ENCODE results near the gene ASB18. TPM values are rescaled to one million over a fixed set of nuclear protein-coding genes. Genes with fewer than 3 reads are reported as not detected.

ASB18 gene
- total and polyA plus RNA-seq, 2 of the 13 experiments (the other 11 are each of a cell fraction or from before 2014, with no cell fraction given), result not detected

- TF ChIP-seq ZHX1 (CRISPR knock-in tag; IDR thresholded peaks at IDR 0.05; ENCODE audit: low read depth), result no peak
- no peak for TF ChIP-seq ZSCAN20 (CRISPR knock-in tag; IDR thresholded peaks at IDR 0.05; ENCODE audit: borderline replicate concordance)
- TF ChIP-seq ATRX (CRISPR knock-in tag; IDR thresholded peaks at IDR 0.05; ENCODE audit: borderline replicate concordance), result no peak
- no peak for TF ChIP-seq U2AF2 (IDR thresholded peaks at IDR 0.05; ENCODE audit: low read depth, low read length)
These were observed 23.4 kb upstream of the ASB18 start (continued) for GRCh38 chr2:236287656-236288055.

- intact Hi-C loops (cut with micrococcal nuclease; ENCODE audit: unreplicated experiment) (no loop called here), in situ Hi-C loops (cut with HindIII; ENCODE audit: extremely low pct_ligation_motif_present, low pct_unique_long_range_greater_than_20kb) (no loop called here)
- Histone ChIP-seq H3K27me3 (ENCODE audit: control insufficient read depth in 1 of 2, insufficient read depth in 2 of 2, low read length in 2 of 2) (peaks cover 1 to 33% of the 10 kb centered on the region in 2 experiments; a peak in 3 of 5 replicates), H3K9me3 (ENCODE audit: low read length) (0 out of 2 replicates have a peak, but pooled peaks cover 8% of the 10 kb centered on the region), H4K20me1 (ENCODE audit: insufficient read depth, low read length) (no peaks in the 10 kb centered on the region), H3K36me3 (replicated peaks in 1 of 2; ENCODE audit: control insufficient read depth in 1 of 2, insufficient read depth in 2 of 2, low read length in 2 of 2) (no peaks in the 10 kb centered on the region), H2AFZ (ENCODE audit: low read length) (no peak overlapping the region), H3K4me1 (ENCODE audit: insufficient read depth, low read length) (no peaks in the 10 kb centered on the region), H3K4me3 (replicated peaks in 1 of 3; ENCODE audit: insufficient read depth in 1 of 3, low read depth in 2 of 3, low read length in 3 of 3) (no peak overlapping the region), H3K79me2 (ENCODE audit: insufficient read depth, low read length) (no peaks in the 10 kb centered on the region), H3K4me2 (ENCODE audit: low read depth, low read length) (no peak overlapping the region), H3K27ac (ENCODE audit: extremely low read length, insufficient read depth, low read length) (no peak overlapping the region), H3K9ac (ENCODE audit: insufficient read depth, low read depth, low read length) (no peak overlapping the region)
- CTCF ChIA-PET (ENCODE audit: low intra/inter-chr PET ratio, low total read pairs), result no interaction called here
- no peak for TF ChIP-seq ZNF207 (IDR thresholded peaks at IDR 0.05; ENCODE audit: borderline replicate concordance)
- TF ChIP-seq CEBPB (IDR thresholded peaks at IDR 0.05; ENCODE audit: borderline replicate concordance, low read depth, low read length), result peak; percentile 60; the same call in 1 of the 2 replicates
- no peak for TF ChIP-seq ZNF275 (CRISPR knock-in tag; IDR thresholded peaks at IDR 0.05; ENCODE audit: borderline replicate concordance)
- no peak for TF ChIP-seq BRF2 (CRISPR knock-in tag; IDR thresholded peaks at IDR 0.05)
- ATAC-seq, result no peak
- POLR2A ChIA-PET, result no interaction called here
- DNase-seq (ENCODE audit: low spot score), result no peak
- no peak for FAIRE-seq
- WGBS (ENCODE audit: low lambda C conversion rate), result 35% methylated on average over 7 of the region's 7 CpGs
- no TSS peak for BruUV-seq (replicated peaks)
These were observed 22.8 kb upstream of the ASB18 start for GRCh38 chr2:236286873-236287545.
